GM12873 (cell line): ENCODE results near the gene TMCC1.

Experiments
- TF ChIP-seq, protein P1 (sequence below): IDR thresholded peaks from 2 replicates; pipeline ENCODE4 v1.5.1; 2012; ENCODE audit warnings: low read depth, mild to moderate bottlenecking, moderate library complexity, low read length, control low read depth; ENCODE audit not compliant: insufficient read depth; ENCODE audit errors: missing control alignments

Gene TMCC1

GRCh38 chr3:129662191-129662608 lies 231.3 kb downstream of the TMCC1 start:
- TF ChIP-seq, protein P1, sequence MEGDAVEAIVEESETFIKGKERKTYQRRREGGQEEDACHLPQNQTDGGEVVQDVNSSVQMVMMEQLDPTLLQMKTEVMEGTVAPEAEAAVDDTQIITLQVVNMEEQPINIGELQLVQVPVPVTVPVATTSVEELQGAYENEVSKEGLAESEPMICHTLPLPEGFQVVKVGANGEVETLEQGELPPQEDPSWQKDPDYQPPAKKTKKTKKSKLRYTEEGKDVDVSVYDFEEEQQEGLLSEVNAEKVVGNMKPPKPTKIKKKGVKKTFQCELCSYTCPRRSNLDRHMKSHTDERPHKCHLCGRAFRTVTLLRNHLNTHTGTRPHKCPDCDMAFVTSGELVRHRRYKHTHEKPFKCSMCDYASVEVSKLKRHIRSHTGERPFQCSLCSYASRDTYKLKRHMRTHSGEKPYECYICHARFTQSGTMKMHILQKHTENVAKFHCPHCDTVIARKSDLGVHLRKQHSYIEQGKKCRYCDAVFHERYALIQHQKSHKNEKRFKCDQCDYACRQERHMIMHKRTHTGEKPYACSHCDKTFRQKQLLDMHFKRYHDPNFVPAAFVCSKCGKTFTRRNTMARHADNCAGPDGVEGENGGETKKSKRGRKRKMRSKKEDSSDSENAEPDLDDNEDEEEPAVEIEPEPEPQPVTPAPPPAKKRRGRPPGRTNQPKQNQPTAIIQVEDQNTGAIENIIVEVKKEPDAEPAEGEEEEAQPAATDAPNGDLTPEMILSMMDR: no peak

DNA sequence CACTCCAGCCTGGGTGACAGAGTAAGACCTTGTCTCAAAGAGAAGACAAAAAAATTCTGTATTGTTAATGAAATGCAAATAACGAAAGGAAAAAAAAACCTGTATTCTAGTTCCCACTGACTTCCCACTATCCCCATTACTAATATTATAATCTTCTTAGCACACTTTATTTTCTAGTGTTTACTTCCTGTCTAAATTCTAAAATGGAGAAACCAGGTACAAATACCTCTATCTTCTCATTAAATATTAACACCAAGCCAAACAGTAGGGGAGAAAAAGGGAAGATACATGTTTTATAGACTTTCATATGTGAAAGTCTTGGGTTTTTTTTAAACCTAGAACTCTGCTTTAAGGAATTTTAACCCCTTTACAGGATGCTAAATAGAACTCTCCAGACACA lies 231.7 kb downstream of the TMCC1 start:
- TF ChIP-seq, protein P1: no peak

GRCh38 chr3:129658110-129658843 lies 235.2 kb downstream of the TMCC1 start:
- TF ChIP-seq, protein P1: no peak

GRCh38 chr3:129657261-129658046 lies 236.1 kb downstream of the TMCC1 start:
- TF ChIP-seq, protein P1: no peak

DNA sequence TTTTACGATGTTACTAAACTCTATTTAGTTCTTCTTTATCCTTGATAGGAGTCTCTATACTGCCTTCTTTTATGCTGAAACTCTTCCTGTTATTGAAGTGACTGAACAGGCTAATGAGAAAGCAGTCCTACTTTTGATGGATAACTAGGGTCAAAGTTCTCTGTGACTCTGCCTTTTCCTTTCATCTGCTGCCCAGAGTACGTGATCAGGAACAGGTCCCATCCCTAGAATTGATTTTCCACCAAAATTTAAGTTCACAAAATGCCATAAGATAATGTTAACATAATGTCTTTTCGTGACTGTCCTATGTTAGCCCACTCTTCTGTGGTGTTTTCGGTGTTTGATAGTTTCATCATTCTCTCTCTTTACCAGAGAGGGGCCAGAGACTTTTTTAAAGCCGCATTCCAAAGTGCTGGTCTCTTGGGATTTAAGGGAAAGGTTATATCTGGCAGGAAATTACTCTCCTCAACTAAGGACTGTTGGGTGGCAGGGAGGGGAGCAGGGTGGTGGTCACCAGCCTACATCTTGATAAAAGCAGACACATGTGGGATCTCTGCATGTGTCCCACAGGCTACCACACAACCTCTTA lies 236.8 kb downstream of the TMCC1 start:
- TF ChIP-seq, protein P1: no peak

DNA sequence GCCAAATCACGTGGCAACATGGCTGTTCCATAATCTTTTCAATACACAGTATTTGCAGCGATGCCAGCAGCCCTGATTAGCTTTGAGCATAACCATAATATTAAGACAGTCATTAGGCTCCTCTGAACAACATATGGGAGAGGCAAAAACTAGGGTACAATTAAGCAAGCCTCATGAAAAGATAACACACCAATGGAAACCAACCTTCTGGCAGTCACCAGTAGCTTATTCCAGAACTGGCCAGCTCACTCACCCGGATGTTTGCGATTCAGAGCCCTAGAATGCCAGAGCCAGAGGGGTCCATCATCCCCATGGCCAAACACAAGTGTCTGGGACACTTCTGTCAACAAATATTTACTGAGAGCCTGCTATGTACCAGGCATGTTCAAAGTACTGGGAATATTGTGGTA lies 238.2 kb downstream of the TMCC1 start:
- TF ChIP-seq, protein P1: no peak

DNA sequence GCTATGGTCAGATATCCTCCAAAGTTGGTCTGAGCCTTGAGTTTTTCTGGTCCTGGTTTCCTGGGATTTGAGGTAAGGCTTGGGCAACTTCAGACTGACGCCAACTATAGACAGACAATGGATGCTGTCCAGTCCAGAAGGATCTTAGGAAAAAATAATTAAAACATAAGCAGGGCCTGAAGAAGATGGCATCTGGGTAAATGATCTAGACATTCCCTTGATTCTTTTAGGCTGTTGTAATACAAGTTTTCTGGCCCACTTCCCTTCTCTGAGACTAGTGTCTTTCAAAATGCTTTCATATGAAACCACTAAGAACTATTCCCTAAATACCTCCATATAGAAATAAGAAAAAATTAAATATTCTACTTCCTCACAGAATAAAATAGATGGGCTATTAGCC lies 239.4 kb downstream of the TMCC1 start:
- TF ChIP-seq, protein P1: no peak
